Immature natural killer cell (primary cell): ENCODE measurements around the gene CYBRD1. TPM values are rescaled to one million over a fixed set of nuclear protein-coding genes. Genes with fewer than 3 reads are reported as not detected.
"Not testable (repeated sequence)": the region's sequence is repeated elsewhere in the genome, so short reads cannot be mapped to it uniquely, and the experiment has no call there.

Experiments used
- DNase-seq, 3 donors: peaks; one replicate each; pipeline ENCODE4 v3.0.0; 2022; ENCODE audit warnings: mixed read lengths in 1 of 3
- H3K27ac Mint-ChIP-seq, 6 donors: one replicate each; pipeline ENCODE4 v1.8.0; 2020; ENCODE audit warnings: mixed read lengths in 6 of 6, mild to moderate bottlenecking in 5 of 6, inconsistent platforms in 4 of 6, moderate library complexity in 3 of 6
- H3K27me3 Mint-ChIP-seq, 3 donors: one replicate each; pipeline ENCODE4 v1.8.0; 2020 to 2021; ENCODE audit warnings: low read depth in 3 of 3, mild to moderate bottlenecking in 3 of 3, mixed read lengths in 3 of 3, moderate library complexity in 3 of 3, inconsistent platforms in 1 of 3
- H3K36me3 Mint-ChIP-seq, 3 donors: one replicate each; pipeline ENCODE4 v1.8.0; 2020; ENCODE audit warnings: mixed read lengths in 3 of 3, inconsistent platforms in 2 of 3, mild to moderate bottlenecking in 2 of 3
- H3K4me1 Mint-ChIP-seq, 2 donors: one replicate each; pipeline ENCODE4 v1.8.0; 2020; ENCODE audit warnings: inconsistent platforms in 2 of 2, mild to moderate bottlenecking in 2 of 2, mixed read lengths in 2 of 2, moderate library complexity in 1 of 2
- H3K4me3 Mint-ChIP-seq, 5 donors: one replicate each; pipeline ENCODE4 v1.8.0; 2020; ENCODE audit warnings: mild to moderate bottlenecking in 5 of 5, mixed read lengths in 5 of 5, inconsistent platforms in 3 of 5, moderate library complexity in 3 of 5
- H3K9me3 Mint-ChIP-seq, 6 donors: one replicate each; pipeline ENCODE4 v1.8.0; 2020; ENCODE audit warnings: mild to moderate bottlenecking in 6 of 6, mixed read lengths in 6 of 6, inconsistent platforms in 4 of 6, moderate library complexity in 3 of 6
- polyA plus RNA-seq, 3 donors: library from polyadenylated mRNA; unstranded; fragments of 300-500 nt; fragmentation: Illumina TruSeq; gene quantifications; one replicate each; pipeline ENCODE4 v1.2.3, GENCODE V29; 2021

Gene CYBRD1
- polyA plus RNA-seq, 3 donors from 2014 or later, result 17.4 to 32.1 (median 22.3) TPM

DNA sequence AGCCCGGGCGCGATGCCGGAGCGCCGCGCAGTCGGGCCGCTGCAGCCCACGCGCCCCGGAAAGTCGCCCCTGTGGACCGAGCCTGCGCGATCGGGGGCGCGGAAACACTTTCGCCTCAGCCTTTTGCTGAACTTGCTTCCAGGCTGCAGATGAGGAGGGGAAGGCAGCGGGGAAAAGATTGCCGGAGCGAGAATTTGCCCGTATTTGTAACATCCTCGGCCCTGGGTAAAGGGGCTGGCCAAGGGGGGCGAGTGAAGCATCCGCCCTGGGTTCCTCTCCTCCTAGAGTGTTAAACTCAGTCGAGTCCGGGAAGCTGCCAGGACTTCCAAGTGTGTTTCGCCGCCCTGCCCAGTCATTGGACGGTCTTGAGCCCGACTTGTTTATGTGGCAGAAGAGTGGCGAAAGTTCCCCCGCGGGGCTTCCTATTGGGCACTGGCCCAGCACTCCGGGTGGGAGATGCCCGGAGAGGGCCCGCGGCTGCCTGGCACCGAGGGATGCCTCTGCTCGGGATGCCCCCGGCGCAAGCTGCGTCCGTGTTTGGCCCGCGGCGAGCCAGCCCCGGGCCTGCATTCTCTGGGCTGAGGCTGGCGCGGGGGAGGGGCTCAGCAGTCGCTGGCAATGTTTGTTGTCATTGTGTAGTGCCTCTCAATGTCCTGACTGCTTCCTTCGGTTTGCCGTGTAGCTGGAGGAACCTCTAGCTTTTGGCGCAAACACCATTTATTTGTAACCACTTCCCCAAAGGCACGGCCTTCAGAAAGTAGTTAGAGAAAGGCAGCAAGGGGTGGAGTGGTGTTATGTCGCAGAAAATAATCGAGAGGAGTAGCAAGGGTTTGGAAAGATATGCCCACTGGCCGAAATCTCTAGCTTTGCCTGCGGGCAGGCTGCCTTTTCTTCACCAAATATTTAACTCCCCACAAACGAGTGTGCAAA, 1.1 kb downstream of the CYBRD1 start:
- peaks cover 0 to 23% (median 2%) of the 10 kb centered on the region in 3 donors for H3K27me3 Mint-ChIP-seq
- H3K36me3 Mint-ChIP-seq, result peaks cover 0 to 4% (median 3%) of the 10 kb centered on the region in 3 donors
- H3K4me1 Mint-ChIP-seq, result peaks cover 22 to 43% of the 10 kb centered on the region in 2 donors
- DNase-seq, result peak; percentile 19 to 39 (median 26)
- peak overlapping the region; percentile 40 to 86 (median 58) for H3K27ac Mint-ChIP-seq
- no peaks in the 10 kb centered on the region for H3K9me3 Mint-ChIP-seq
- H3K4me3 Mint-ChIP-seq, result peak overlapping the region; percentile 94 to 97 (median 95)

DNA sequence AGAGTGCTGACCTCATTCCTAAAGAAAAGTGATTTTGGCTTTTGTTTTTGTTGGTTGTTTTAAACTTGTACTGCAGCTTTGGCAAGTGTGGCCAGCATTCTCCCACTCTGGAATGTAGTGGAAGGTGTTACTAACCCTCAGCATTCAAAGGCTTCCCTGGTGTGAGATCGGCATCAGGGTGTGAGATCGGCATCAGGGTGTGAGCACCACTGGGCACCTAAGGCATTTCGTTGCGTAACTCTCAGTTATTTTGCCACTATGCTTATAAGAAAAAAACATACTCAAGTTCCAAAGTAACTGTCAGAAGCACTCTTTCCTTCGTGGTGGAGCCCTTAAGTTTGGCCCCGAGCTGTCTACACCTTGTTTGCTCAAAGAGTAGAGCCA, 1.7 kb downstream of the CYBRD1 start:
- Mint-ChIP-seq H3K27me3 (peaks cover 0 to 20% (median 2%) of the 10 kb centered on the region in 3 donors), H3K27ac (peak overlapping the region; percentile 40 to 86 (median 58)), H3K4me3 (peak overlapping the region; percentile 94 to 97 (median 95)), H3K9me3 (no peaks in the 10 kb centered on the region), H3K36me3 (peaks cover 0 to 4% (median under 1%) of the 10 kb centered on the region in 3 donors), H3K4me1 (peaks cover 22 to 48% of the 10 kb centered on the region in 2 donors)
- no peak for DNase-seq

DNA sequence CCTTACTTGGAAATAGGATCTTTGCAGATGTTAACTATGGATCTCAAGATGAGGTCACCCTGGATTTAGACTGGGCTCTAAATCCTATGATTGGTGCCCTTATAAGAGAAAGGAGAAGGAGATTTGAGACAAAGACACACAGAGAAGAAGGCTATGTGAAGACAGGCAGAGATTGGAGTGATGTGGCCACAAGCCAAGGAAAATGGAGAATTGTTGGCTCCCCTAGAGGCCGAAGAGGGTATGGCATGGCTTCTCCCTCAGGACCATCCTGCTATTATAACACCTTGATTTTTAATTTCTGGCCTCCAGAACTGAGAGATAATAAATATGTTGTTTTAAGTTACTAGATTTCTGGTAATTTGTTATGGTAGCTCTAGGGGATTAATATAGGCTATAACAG, 7.6 kb downstream of the CYBRD1 start:
- Mint-ChIP-seq H3K27ac (no peak overlapping the region), H3K4me3 (no peak overlapping the region), H3K4me1 (peaks cover 3 to 20% of the 10 kb centered on the region in 2 donors), H3K27me3 (peaks cover 0 to 18% (median 3%) of the 10 kb centered on the region in 3 donors), H3K36me3 (peaks cover 6 to 10% (median 6%) of the 10 kb centered on the region in 3 donors), H3K9me3 (peaks cover 0 to 3% (median 0%) of the 10 kb centered on the region in 6 donors)
- DNase-seq, result no peak

DNA sequence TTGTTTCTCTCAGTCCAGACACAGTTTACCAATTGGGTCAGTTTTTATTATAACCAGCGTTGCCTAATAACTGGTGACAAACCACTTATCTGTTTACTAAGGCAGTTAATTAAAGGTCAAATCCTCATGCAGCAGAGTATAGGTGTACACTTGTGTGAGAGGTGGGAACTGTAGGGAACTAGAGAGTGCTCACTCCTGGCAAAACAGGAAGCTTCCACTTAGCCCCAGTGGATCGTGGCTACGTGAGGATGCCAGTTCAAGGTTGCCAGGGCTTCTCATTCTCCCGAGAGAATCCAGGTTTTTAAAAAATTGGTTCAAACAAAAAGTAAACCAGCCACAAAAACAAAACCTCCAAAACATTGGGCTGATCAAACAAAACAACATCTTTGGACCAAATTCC, 8.1 kb downstream of the CYBRD1 start:
- Mint-ChIP-seq H3K4me3 (no peak overlapping the region), H3K4me1 (peaks cover 0 to 15% of the 10 kb centered on the region in 2 donors), H3K9me3 (peaks cover 0 to 3% (median 0%) of the 10 kb centered on the region in 6 donors), H3K27me3 (peaks cover 0 to 13% (median 3%) of the 10 kb centered on the region in 3 donors), H3K27ac (no peak overlapping the region), H3K36me3 (peaks cover 6 to 10% (median 6%) of the 10 kb centered on the region in 3 donors)
- DNase-seq, result no peak

DNA sequence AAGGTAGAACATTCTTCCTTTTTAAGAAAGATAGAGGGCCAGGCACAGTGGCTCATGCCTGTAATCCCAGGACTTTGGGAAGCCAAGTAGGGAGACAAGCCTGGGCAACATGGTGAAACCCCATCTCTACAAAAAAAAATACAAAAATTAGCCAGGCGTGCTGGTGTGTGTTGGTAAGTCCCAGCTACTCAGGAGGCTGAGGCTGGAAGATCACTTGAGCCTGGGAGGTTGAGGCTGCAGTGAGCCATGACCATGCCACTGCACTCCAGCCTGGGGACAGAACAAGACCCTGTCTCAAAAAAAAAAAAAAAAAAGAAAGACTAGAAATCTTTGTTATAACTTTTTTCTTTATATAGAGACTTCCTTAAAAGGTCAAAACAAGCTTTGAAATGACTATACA, 8.6 kb downstream of the CYBRD1 start:
- peaks cover 0 to 14% of the 10 kb centered on the region in 2 donors for H3K4me1 Mint-ChIP-seq
- not testable (repeated sequence) for H3K9me3 Mint-ChIP-seq, H3K27ac Mint-ChIP-seq, DNase-seq, H3K4me3 Mint-ChIP-seq
- H3K27me3 Mint-ChIP-seq, result peaks cover 0 to 10% (median 3%) of the 10 kb centered on the region in 3 donors
- peaks cover 6 to 10% (median 6%) of the 10 kb centered on the region in 3 donors for H3K36me3 Mint-ChIP-seq

DNA sequence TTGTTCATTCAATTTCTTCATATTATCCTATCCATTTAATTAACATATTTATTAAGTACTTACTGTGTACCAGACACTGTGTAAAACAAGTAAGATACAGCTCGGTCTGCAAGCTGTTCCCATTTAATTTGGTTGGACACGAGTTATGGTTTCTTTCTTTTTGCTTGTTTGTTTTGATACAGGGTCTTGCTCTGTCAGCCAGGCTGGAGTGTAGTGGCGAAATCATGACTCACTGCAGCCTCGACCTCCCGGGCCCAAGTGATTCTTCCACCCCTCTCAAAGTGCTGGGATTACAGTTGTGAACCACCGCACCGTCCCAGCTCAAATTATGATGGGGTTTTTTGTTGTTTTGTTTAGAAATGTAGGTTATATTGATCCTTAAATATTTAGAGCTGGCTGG, 9.0 kb downstream of the CYBRD1 start:
- peaks cover 0 to 10% (median 3%) of the 10 kb centered on the region in 3 donors for H3K27me3 Mint-ChIP-seq

DNA sequence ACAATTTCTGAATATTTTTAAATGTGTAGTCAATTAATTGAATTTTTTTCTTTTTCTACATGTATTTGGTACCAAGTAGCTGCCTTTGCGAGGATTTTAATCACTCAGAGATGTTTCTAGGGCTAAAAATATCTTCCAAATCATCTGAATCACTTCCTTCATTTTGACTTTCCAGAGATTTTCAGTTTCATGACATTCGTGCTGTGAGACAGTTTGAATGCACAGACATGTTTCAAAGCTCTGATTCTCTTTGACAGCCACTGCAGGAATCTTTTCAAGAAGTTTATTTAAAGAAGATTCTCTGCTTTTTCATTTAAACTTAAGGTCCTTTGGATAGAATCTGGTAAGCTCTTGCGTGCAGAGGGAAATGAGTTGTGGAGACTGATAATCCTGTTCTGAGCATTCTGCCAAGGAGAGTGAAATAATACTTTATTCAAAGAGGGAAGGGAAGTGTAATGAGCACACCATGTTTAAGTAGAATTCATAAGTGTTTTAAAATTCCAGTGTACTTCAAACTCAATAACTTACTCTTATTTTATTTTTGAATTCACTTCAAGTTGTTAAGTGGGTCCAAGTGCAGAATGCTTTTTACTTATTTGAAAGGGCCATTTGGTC, 9.7 kb downstream of the CYBRD1 start:
- Mint-ChIP-seq H3K36me3 (peaks cover 6 to 10% (median 6%) of the 10 kb centered on the region in 3 donors), H3K4me3 (no peak overlapping the region), H3K4me1 (peaks cover 0 to 19% of the 10 kb centered on the region in 2 donors), H3K27me3 (peaks cover 0 to 10% (median 3%) of the 10 kb centered on the region in 3 donors), H3K9me3 (peaks cover 0 to 3% (median 0%) of the 10 kb centered on the region in 6 donors), H3K27ac (no peak overlapping the region)
- DNase-seq, result no peak

More for the DNA sequence above, 9.0 kb downstream of the CYBRD1 start:
- H3K36me3 Mint-ChIP-seq, result peaks cover 6 to 10% (median 6%) of the 10 kb centered on the region in 3 donors
- no peak overlapping the region for H3K4me3 Mint-ChIP-seq
- peaks cover 0 to 14% of the 10 kb centered on the region in 2 donors for H3K4me1 Mint-ChIP-seq
- peaks cover 0 to 3% (median 0%) of the 10 kb centered on the region in 6 donors for H3K9me3 Mint-ChIP-seq
- DNase-seq, result no peak
- no peak overlapping the region for H3K27ac Mint-ChIP-seq

DNA sequence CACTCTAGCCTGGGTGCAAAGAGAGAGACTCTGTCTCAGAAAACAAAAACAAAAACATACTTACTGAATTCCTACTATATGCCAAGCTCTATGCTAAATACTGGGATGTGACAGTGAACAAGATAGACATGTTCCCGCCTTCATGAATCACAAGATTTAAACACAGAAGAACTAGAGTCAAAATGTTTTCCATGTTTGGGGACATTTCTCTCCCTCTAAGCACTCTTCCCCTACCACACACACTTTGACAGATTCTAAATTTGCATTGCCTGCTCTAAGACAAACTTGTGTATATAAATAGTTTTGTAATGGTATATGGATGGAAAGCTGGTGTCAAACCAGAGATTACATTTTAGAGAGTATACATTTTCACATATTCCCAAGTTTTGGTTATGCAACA, 11.1 kb downstream of the CYBRD1 start:
- no peak overlapping the region for H3K4me3 Mint-ChIP-seq
- peaks cover 0 to 8% (median 3%) of the 10 kb centered on the region in 3 donors for H3K27me3 Mint-ChIP-seq
- H3K36me3 Mint-ChIP-seq, result peaks cover 6 to 7% (median 6%) of the 10 kb centered on the region in 3 donors
- peaks cover 0 to 3% (median 0%) of the 10 kb centered on the region in 6 donors for H3K9me3 Mint-ChIP-seq
- no peak for DNase-seq
- H3K27ac Mint-ChIP-seq, result no peak overlapping the region
- H3K4me1 Mint-ChIP-seq, result peaks cover 0 to 25% of the 10 kb centered on the region in 2 donors

DNA sequence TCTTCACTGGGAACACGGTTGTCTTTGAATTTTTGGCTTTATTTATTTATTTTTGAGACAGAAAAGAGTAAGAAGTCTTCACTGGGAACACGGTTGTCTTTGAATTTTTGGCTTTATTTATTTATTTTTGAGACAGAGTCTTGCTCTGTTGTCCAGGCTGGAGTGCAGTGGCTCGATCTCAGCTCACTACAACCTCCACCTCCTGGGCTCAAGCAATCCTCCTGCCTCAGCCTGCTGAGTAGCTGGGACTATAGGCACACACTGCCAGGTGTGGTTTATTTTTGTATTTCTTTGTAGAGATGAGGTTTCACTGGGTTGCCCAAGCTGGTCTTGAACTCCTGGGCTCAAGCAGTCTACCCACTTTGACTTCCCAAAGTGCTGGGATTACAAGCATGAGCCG, 13.3 kb downstream of the CYBRD1 start:
- H3K27ac Mint-ChIP-seq, H3K36me3 Mint-ChIP-seq, H3K4me3 Mint-ChIP-seq, H3K9me3 Mint-ChIP-seq, H3K27me3 Mint-ChIP-seq, DNase-seq: not testable (repeated sequence)
- peaks cover 0 to 17% of the 10 kb centered on the region in 2 donors for H3K4me1 Mint-ChIP-seq

DNA sequence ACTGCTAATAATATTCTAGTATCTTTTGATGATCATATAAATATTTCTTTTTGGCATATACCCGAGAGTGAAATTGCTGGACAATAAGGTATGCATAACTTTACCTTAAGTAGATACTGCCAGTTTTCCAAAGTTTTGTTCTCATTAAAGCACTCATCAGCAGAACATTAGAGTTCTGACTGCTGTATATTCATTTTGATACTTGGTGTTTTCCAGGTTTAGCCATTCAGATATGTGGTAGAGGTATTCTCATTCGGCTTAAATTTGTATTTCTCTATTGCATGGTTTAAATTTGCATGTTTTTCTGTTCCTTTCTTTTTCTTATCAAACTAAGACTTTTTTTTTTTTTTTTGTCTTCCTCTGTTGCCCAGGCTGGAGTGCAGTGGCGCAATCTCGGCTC, 18.2 kb downstream of the CYBRD1 start:
- H3K9me3 Mint-ChIP-seq, result no peaks in the 10 kb centered on the region
- H3K36me3 Mint-ChIP-seq, result peaks cover 5 to 10% (median 8%) of the 10 kb centered on the region in 3 donors
- peaks cover 0 to 2% (median 0%) of the 10 kb centered on the region in 3 donors for H3K27me3 Mint-ChIP-seq
- no peak overlapping the region for H3K4me3 Mint-ChIP-seq
- H3K4me1 Mint-ChIP-seq, result peaks cover 0 to 17% of the 10 kb centered on the region in 2 donors
- no peak overlapping the region for H3K27ac Mint-ChIP-seq
- no peak for DNase-seq

DNA sequence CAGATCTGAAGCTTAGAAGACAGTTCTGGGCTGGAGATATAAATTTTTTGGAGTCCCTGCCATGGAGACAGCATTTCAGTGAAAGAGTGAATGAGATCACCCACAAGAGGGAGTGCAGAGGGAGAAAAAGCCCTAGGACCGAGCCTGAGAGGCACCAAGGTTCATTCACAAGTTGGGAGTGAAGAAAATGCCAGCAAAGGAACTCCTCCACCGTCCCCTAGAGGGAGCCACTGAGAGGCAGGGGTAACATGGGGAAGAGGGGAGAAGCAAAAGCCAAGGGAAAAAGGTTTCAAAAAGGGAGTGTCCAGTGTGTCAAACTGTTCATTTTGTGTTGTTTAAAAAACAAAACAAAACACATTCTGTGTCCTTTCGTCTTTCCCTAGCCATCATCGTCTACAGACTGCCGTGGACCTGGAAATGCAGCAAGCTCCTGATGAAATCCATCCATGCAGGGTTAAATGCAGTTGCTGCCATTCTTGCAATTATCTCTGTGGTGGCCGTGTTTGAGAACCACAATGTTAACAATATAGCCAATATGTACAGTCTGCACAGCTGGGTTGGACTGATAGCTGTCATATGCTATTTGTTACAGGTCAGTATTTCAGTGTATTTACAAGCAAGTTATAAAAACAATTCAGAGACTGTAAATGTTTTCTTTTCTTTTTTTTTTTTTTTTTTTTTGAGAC, 19.1 kb downstream of the CYBRD1 start:
- peaks cover 0 to 22% of the 10 kb centered on the region in 2 donors for H3K4me1 Mint-ChIP-seq
- H3K27me3 Mint-ChIP-seq, result peaks cover 0 to 2% (median 0%) of the 10 kb centered on the region in 3 donors
- no peak for DNase-seq
- no peaks in the 10 kb centered on the region for H3K9me3 Mint-ChIP-seq
- peaks cover 5 to 10% (median 8%) of the 10 kb centered on the region in 3 donors for H3K36me3 Mint-ChIP-seq
- H3K27ac Mint-ChIP-seq, result no peak overlapping the region
- H3K4me3 Mint-ChIP-seq, result no peak overlapping the region

DNA sequence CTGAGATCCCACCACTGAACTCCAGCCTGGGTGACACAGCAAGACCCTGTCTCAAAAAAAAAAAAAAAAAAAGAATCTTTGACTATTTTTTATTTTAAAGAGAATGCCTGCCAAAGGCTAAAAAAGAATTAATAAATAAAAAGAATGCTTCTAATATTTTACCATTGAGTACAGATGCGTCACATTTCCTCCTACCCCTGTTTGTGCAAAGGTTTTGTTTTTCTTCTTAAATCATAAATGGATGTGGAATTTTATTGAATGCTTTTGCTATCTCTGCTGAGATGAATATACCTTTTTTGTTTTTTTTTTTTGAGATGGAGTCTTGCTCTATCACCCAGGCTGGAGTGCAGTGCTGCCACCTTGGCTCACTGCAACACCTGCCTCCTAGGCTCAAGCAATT, 22.8 kb downstream of the CYBRD1 start:
- Mint-ChIP-seq H3K27me3 (peaks cover 0 to 2% (median 0%) of the 10 kb centered on the region in 3 donors), H3K36me3 (peaks cover 5 to 8% (median 6%) of the 10 kb centered on the region in 3 donors), H3K27ac (no peak overlapping the region), H3K4me3 (no peak overlapping the region), H3K4me1 (peaks cover 8 to 22% of the 10 kb centered on the region in 2 donors), H3K9me3 (no peaks in the 10 kb centered on the region)
- DNase-seq, result no peak

DNA sequence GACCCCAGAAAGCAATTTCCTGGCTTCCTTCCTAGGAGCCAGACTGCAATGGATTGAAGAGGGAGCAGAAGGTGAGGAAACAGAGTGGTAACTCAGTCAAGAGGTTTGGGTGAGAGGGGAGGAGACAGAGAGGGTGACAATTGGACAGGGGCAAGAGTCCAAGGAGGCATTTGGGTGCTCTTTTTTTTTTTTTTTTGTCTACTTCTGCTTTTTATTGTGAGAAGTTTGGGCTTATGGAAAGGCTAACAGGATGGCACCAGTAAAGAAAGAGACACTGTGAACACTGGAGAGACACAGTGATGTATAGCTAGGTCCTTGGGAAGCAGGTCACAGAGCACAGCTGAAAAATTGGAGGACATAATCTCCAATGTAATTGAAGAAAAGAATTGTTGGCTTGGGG, 25.0 kb downstream of the CYBRD1 start:
- peaks cover 3 to 4% (median 3%) of the 10 kb centered on the region in 3 donors for H3K36me3 Mint-ChIP-seq
- no peak for DNase-seq
- H3K4me1 Mint-ChIP-seq, result peaks cover 8 to 20% of the 10 kb centered on the region in 2 donors
- H3K4me3 Mint-ChIP-seq, result no peak overlapping the region
- H3K9me3 Mint-ChIP-seq, result no peaks in the 10 kb centered on the region
- H3K27me3 Mint-ChIP-seq, result peaks cover 0 to under 1% (median under 1%) of the 10 kb centered on the region in 3 donors
- H3K27ac Mint-ChIP-seq, result peak overlapping the region in 1 of 6 donors; percentile 47
